Endothelial cell of umbilical vein (primary cell): ENCODE data around the gene HPGDS. TPM values are rescaled to one million over a fixed set of nuclear protein-coding genes. Genes with fewer than 3 reads are reported as not detected.

Source experiments
- BruUV-seq: library from RNA; stranded (reverse); fragments of 400-500 nt; replicated peaks from 2 replicates; lab custom pipeline; 2021; lab: Mats Ljungman, UMichigan
- CTCF ChIA-PET: fragments of 300-600, 350-600 bp; sonication (Branson Sonifier 250); formaldehyde crosslinking; loops from one replicate; lab custom pipeline; 2021; ENCODE audit warnings: antibody characterized with exemption, inconsistent platforms; lab: Charles Lee
- POLR2A ChIA-PET: fragments of 300-600, 350-600 bp; sonication (Branson Sonifier 250); formaldehyde crosslinking; loops from one replicate; lab custom pipeline; 2021; ENCODE audit warnings: antibody characterized with exemption, inconsistent platforms; lab: Charles Lee
- DNase-seq: peaks from one replicate; pipeline ENCODE4 v3.0.0-alpha.2; 2011; ENCODE audit warnings: low read depth, low spot score
- FAIRE-seq: peaks from 2 replicates; lab custom pipeline; 2011; peaks lifted over from hg19 to GRCh38; lab: Jason Lieb, UNC
- H2AFZ ChIP-seq: 2 replicates; pipeline ENCODE4 v1.6.0; 2012; ENCODE audit warnings: low read depth, low read length, control low read depth, inconsistent platforms
- H3K27ac ChIP-seq: 2 replicates; pipeline ENCODE4 v1.5.1; 2011; ENCODE audit warnings: low read depth, mild to moderate bottlenecking, control low read depth, low read length, moderate library complexity; ENCODE audit not compliant: insufficient read depth
- H3K27me3 ChIP-seq, 2 experiments: 2 replicates each; pipeline versions ENCODE4 v1.6.0 to v1.6.1; 2011; ENCODE audit warnings: low read length in 2 of 2, mixed read lengths in 1 of 2; ENCODE audit not compliant: control insufficient read depth in 2 of 2, insufficient read depth in 2 of 2
- H3K36me3 ChIP-seq, 2 experiments: 2 replicates in 1 of 2; 3 replicates in 1 of 2; pipeline ENCODE4 v1.5.1; 2011; ENCODE audit warnings: low read length in 2 of 2, mild to moderate bottlenecking in 1 of 2, moderate library complexity in 1 of 2; ENCODE audit not compliant: control insufficient read depth in 2 of 2, insufficient read depth in 2 of 2; ENCODE audit errors: extremely low read depth in 1 of 2
- H3K4me1 ChIP-seq: 3 replicates; pipeline ENCODE4 v1.5.1; 2011; ENCODE audit warnings: mild to moderate bottlenecking, low read length; ENCODE audit not compliant: control insufficient read depth, insufficient read depth; ENCODE audit errors: extremely low read depth
- H3K4me2 ChIP-seq: 2 replicates; pipeline ENCODE4 v1.6.1; 2011; ENCODE audit warnings: low read length, control low read depth, mixed read lengths; ENCODE audit not compliant: insufficient read depth
- H3K4me3 ChIP-seq, 3 experiments: fragments of 200-600 bp in 1 of 3; sonication (generic), shearing (Covaris generic) in 1 of 3; replicated peaks in 1 of 3; 2 replicates each; pipeline ENCODE4 v1.5.1; 2011 to 2016; ENCODE audit warnings: control low read depth in 3 of 3, low read length in 3 of 3, mild to moderate bottlenecking in 2 of 3, inconsistent platforms in 1 of 3, low read depth in 1 of 3, moderate library complexity in 1 of 3; ENCODE audit not compliant: insufficient read depth in 1 of 3
- H3K79me2 ChIP-seq: 2 replicates; pipeline ENCODE4 v1.6.0; 2012; ENCODE audit warnings: low read length, inconsistent platforms; ENCODE audit not compliant: control insufficient read depth, insufficient read depth
- H3K9ac ChIP-seq: replicated peaks from 2 replicates; pipeline ENCODE3; 2011; ENCODE audit warnings: low read length, control low read depth; ENCODE audit not compliant: insufficient read depth; ENCODE audit errors: extremely low read depth
- H3K9me1 ChIP-seq: replicated peaks from 3 replicates; pipeline ENCODE4 v1.6.0; 2011; ENCODE audit warnings: mild to moderate bottlenecking, low read length; ENCODE audit not compliant: control insufficient read depth, insufficient read depth; ENCODE audit errors: extremely low read depth
- H3K9me3 ChIP-seq: replicated peaks from 2 replicates; pipeline ENCODE4 v1.5.1; 2012; ENCODE audit warnings: low read length, inconsistent platforms; ENCODE audit not compliant: control insufficient read depth, insufficient read depth
- H4K20me1 ChIP-seq: replicated peaks from 2 replicates; pipeline ENCODE3; 2011; ENCODE audit warnings: mild to moderate bottlenecking, low read length; ENCODE audit not compliant: control insufficient read depth, insufficient read depth; ENCODE audit errors: extremely low read depth
- EZH2 ChIP-seq: IDR thresholded peaks from 2 replicates; pipeline ENCODE4 v1.6.1; 2012; ENCODE audit warnings: borderline replicate concordance, low read depth, mild to moderate bottlenecking, moderate library complexity, low read length, inconsistent platforms; ENCODE audit not compliant: severe bottlenecking
- FOS ChIP-seq: IDR thresholded peaks from 2 replicates; pipeline ENCODE4 v1.6.1; 2011; ENCODE audit warnings: mild to moderate bottlenecking, low read length, moderate library complexity, borderline replicate concordance; ENCODE audit not compliant: insufficient read depth
- GATA2 ChIP-seq: IDR thresholded peaks from 2 replicates; pipeline ENCODE4 v1.7.0; 2011; ENCODE audit warnings: low read depth, mild to moderate bottlenecking, moderate library complexity, mixed read lengths, low read length; ENCODE audit not compliant: insufficient read length, insufficient read depth
- JUN ChIP-seq: IDR thresholded peaks from 2 replicates; pipeline ENCODE4 v1.6.1; 2011; ENCODE audit warnings: borderline replicate concordance, low read depth; ENCODE audit not compliant: insufficient read length, insufficient read depth
- MYC ChIP-seq: IDR thresholded peaks from one replicate; pipeline ENCODE4 v1.6.1; 2011; ENCODE audit warnings: mild to moderate bottlenecking, low read depth, low read length
- POLR2A ChIP-seq: IDR thresholded peaks from 2 replicates; pipeline ENCODE4 v1.6.1; 2012; ENCODE audit warnings: low read depth, mild to moderate bottlenecking, control low read depth, low read length
- dilution Hi-C: fragments of 300-500 bp; cut with MboI; formaldehyde crosslinking; loops from one replicate; pipeline ENCODE4 v1.15.0; 2019; ENCODE audit warnings: low sequenced_read_pairs; ENCODE audit not compliant: extremely low pct_ligation_motif_present
- intact Hi-C: fragments of 100-400 bp; cut with micrococcal nuclease; formaldehyde crosslinking; loops from one replicate; pipeline ENCODE4 v1.10.0; 2022
- polyA plus RNA-seq, 4 experiments: library from polyadenylated mRNA; depleted of rRNA in 3 of 4; stranded (reverse) in 3 of 4; unstranded in 1 of 4; fragments of >200 nt; gene quantifications; 2 replicates each; pipeline versions ENCODE4 v1.2.1 to v1.2.3, GENCODE V29; 2011 to 2012; ENCODE audit warnings: missing spikeins in 1 of 4
- total RNA-seq: library from RNA; stranded (reverse); gene quantifications from 2 replicates; pipeline ENCODE4 v1.2.3, GENCODE V29; 2021
- TF ChIP-seq, protein P1 (sequence below), 2 donors: IDR thresholded peaks; 1 replicate in 1 of 2; 2 replicates in 1 of 2; pipeline ENCODE4 v1.5.1; 2011; ENCODE audit warnings: low read length in 2 of 2, mild to moderate bottlenecking in 2 of 2, moderate library complexity in 2 of 2, control low read depth in 1 of 2, inconsistent platforms in 1 of 2, low read depth in 1 of 2; ENCODE audit not compliant: insufficient read depth in 1 of 2; ENCODE audit errors: extremely low read depth in 1 of 2
- TF ChIP-seq, protein P2 (sequence below): IDR thresholded peaks from 2 replicates; pipeline ENCODE4 v1.6.1; 2011; ENCODE audit not compliant: insufficient read depth, insufficient read length

Gene HPGDS
- total and polyA plus RNA-seq, 2 donors (not counting 3 experiments of a cell fraction or from before 2014, with no cell fraction given) = not detected

DNA sequence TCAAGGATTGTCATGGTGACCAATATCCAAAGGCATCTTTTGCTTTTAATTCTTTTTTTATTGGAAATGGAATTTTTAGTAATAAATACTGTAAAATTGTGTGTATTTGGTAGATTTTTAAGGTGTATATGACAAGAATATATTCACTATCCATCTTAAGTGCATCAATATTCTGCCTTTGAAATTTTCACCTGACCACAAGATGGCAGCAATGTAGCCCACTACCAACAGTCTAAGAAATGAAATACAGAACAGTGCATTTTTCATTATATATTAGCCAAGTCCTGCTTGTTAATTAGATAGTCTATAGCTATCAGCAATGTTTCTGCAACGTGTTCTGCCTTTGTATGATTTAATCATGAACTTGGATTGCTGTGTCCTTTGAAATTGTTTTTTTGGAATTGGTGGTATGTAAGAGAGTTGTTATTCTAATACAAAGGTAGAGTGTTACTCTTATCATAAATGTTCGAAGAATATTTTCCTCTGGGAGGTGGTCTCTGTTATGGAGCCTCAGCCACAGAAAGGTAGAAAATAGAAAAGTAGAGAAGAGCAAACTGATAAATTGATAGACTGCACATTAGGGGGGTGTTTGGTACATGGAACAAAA is 38.2 kb downstream of the HPGDS start:
- intact Hi-C loops (loop anchor here (1.0 to 10.0 kb wide), 7 partner anchors 87 to 820 kb away; no protein-coding TSS in a partner anchor), dilution Hi-C loops (no loop called here)
- ChIA-PET POLR2A (no interaction called here), CTCF (interaction anchor here (0.6 to 4.9 kb wide), 11 partner anchors 9 to 307 kb away, joined by 3 to 46 read pairs (median 4); no protein-coding TSS in a partner anchor)
- Histone ChIP-seq H3K9ac (no peak overlapping the region), H2AFZ (no peak overlapping the region), H3K27ac (no peak overlapping the region), H3K4me3 (no peak overlapping the region), H3K9me3 (no peaks in the 10 kb centered on the region), H3K79me2 (no peaks in the 10 kb centered on the region), H3K27me3 (no peaks in the 10 kb centered on the region), H4K20me1 (no peaks in the 10 kb centered on the region), H3K36me3 (no peaks in the 10 kb centered on the region), H3K4me2 (no peak overlapping the region), H3K9me1 (no peaks in the 10 kb centered on the region), H3K4me1 (peaks cover 20% of the 10 kb centered on the region)
- no TSS peak for BruUV-seq
- peak; percentile 66 for DNase-seq
- TF ChIP-seq EZH2 = no peak
- TF ChIP-seq POLR2A = no peak
- TF ChIP-seq, protein P1, sequence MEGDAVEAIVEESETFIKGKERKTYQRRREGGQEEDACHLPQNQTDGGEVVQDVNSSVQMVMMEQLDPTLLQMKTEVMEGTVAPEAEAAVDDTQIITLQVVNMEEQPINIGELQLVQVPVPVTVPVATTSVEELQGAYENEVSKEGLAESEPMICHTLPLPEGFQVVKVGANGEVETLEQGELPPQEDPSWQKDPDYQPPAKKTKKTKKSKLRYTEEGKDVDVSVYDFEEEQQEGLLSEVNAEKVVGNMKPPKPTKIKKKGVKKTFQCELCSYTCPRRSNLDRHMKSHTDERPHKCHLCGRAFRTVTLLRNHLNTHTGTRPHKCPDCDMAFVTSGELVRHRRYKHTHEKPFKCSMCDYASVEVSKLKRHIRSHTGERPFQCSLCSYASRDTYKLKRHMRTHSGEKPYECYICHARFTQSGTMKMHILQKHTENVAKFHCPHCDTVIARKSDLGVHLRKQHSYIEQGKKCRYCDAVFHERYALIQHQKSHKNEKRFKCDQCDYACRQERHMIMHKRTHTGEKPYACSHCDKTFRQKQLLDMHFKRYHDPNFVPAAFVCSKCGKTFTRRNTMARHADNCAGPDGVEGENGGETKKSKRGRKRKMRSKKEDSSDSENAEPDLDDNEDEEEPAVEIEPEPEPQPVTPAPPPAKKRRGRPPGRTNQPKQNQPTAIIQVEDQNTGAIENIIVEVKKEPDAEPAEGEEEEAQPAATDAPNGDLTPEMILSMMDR (IDR thresholded peaks at IDR 0.05; ENCODE audit: extremely low read depth in 1 of 2, insufficient read depth in 1 of 2, low read depth in 1 of 2, low read length in 2 of 2) = peak; percentile 44 to 45
- no peak for TF ChIP-seq FOS
- peak; percentile 79 for FAIRE-seq

DNA sequence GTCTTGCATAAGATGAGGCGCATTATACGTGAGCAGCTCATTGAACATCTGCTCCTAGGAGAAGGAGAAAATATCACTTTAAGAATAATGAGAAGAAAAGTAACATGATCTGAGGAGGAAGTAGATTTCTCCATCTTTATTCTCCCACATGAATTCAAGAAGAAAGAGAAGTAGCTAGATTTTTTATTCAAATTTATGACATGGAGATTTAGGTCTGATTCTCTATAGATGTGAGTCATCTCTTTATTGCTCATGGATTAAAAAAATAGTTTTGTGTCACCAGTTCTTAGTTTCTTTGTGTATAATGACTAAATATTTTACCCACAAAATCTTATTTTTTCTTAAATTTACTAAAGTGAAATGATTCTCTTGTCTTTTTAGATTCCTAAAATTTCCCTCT is 40.4 kb downstream of the HPGDS start:
- ChIA-PET POLR2A (no interaction called here), CTCF (interaction anchor here (0.9 to 4.9 kb wide), 5 partner anchors 10 to 88 kb away, joined by 3 to 46 read pairs (median 5); no protein-coding TSS in a partner anchor)
- Histone ChIP-seq H3K27ac (no peak overlapping the region), H3K9me1 (no peaks in the 10 kb centered on the region), H3K4me3 (no peak overlapping the region), H3K79me2 (no peaks in the 10 kb centered on the region), H3K9ac (no peak overlapping the region), H4K20me1 (no peaks in the 10 kb centered on the region), H3K4me1 (peaks cover 16% of the 10 kb centered on the region), H3K36me3 (no peaks in the 10 kb centered on the region), H3K9me3 (no peaks in the 10 kb centered on the region), H3K4me2 (no peak overlapping the region), H2AFZ (no peak overlapping the region), H3K27me3 (no peaks in the 10 kb centered on the region)
- no peak for FAIRE-seq
- intact Hi-C loops = loop anchor here (5.0 to 10.0 kb wide), 4 partner anchors 105 to 823 kb away; no protein-coding TSS in a partner anchor
- TF ChIP-seq, protein P2, sequence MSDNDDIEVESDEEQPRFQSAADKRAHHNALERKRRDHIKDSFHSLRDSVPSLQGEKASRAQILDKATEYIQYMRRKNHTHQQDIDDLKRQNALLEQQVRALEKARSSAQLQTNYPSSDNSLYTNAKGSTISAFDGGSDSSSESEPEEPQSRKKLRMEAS = no peak
- TF ChIP-seq MYC (no peak), EZH2 (no peak), GATA2 (no peak), JUN (no peak), POLR2A (no peak), FOS (no peak)
- BruUV-seq = no TSS peak
- DNase-seq = no peak
- dilution Hi-C loops = no loop called here
